ENCODE measurements around the gene UIMC1.

GRCh38 chr5:176922817-176923216, 83.8 kb downstream of the UIMC1 start:
- no peak for TF ChIP-seq EZH2 (IDR thresholded peaks at IDR 0.05)
- no peak for TF ChIP-seq CTCF (IDR thresholded peaks at IDR 0.05)
